Measurements from ENCODE around the gene CSNK2A3.
"Not testable (repeated sequence)": the region's sequence is repeated elsewhere in the genome, so short reads cannot be mapped to it uniquely, and the experiment has no call there.

Gene CSNK2A3

GRCh38 chr11:11379661-11380060, 26.6 kb upstream of the CSNK2A3 start:
- no peak for ATAC-seq

- no peak for ATAC-seq
Observed at GRCh38 chr11:11378184-11378940, 25.3 kb upstream of the CSNK2A3 start.

GRCh38 chr11:11374358-11375148, 21.5 kb upstream of the CSNK2A3 start:
- no peak for ATAC-seq

- no peak for ATAC-seq
Observed at GRCh38 chr11:11373934-11374333, 20.9 kb upstream of the CSNK2A3 start.

GRCh38 chr11:11372461-11372860, 19.4 kb upstream of the CSNK2A3 start:
- ATAC-seq: no peak

GRCh38 chr11:11370962-11371303, 17.9 kb upstream of the CSNK2A3 start:
- ATAC-seq: no peak

- ATAC-seq: no peak
Observed at GRCh38 chr11:11370255-11370961, 17.4 kb upstream of the CSNK2A3 start.

GRCh38 chr11:11366793-11367192, 13.7 kb upstream of the CSNK2A3 start:
- ATAC-seq: no peak

GRCh38 chr11:11363674-11364073, 10.6 kb upstream of the CSNK2A3 start:
- ATAC-seq: no peak

- ATAC-seq: no peak
Observed at GRCh38 chr11:11359611-11360010, 6.6 kb upstream of the CSNK2A3 start.

- ATAC-seq: no peak
Observed at GRCh38 chr11:11356842-11357241, 3.8 kb upstream of the CSNK2A3 start.

- ATAC-seq: not testable (repeated sequence)
Observed at GRCh38 chr11:11351851-11352250, 1.2 kb downstream of the CSNK2A3 start.

- no peak for ATAC-seq
Observed at GRCh38 chr11:11351042-11351586, 1.9 kb downstream of the CSNK2A3 start.

GRCh38 chr11:11349870-11350337, 3.1 kb downstream of the CSNK2A3 start:
- no peak for ATAC-seq

GRCh38 chr11:11349106-11349825, 3.8 kb downstream of the CSNK2A3 start:
- no peak for ATAC-seq

GRCh38 chr11:11348303-11348702, 4.7 kb downstream of the CSNK2A3 start:
- ATAC-seq: no peak

GRCh38 chr11:11347592-11347991, 5.5 kb downstream of the CSNK2A3 start:
- no peak for ATAC-seq

GRCh38 chr11:11346303-11346702, 6.7 kb downstream of the CSNK2A3 start:
- ATAC-seq: no peak

- no peak for ATAC-seq
Observed at GRCh38 chr11:11345099-11345498, 8.0 kb downstream of the CSNK2A3 start.

- no peak for ATAC-seq
Observed at GRCh38 chr11:11344045-11344444, 9.0 kb downstream of the CSNK2A3 start.

GRCh38 chr11:11338304-11338703, 14.7 kb downstream of the CSNK2A3 start:
- no peak for ATAC-seq

- no peak for ATAC-seq
Observed at GRCh38 chr11:11336664-11337063, 16.4 kb downstream of the CSNK2A3 start.

- no peak for ATAC-seq
Observed at GRCh38 chr11:11335043-11335442, 18.0 kb downstream of the CSNK2A3 start.

All from activated CD4-positive, CD25-positive, alpha-beta regulatory T cell treated with anti-CD3 and anti-CD28 coated beads, Interleukin-2, amount 50 U/mL, for 24 hours (primary cell).